K562 (cell line): ENCODE data around the gene KIF19. TPM values are rescaled to one million over a fixed set of nuclear protein-coding genes. Genes with fewer than 3 reads are reported as not detected.

Source experiments
- ADNP ChIP-seq: fragments of 200-800 bp; sonication (Bioruptor generic); IDR thresholded peaks from 2 replicates; pipeline ENCODE4 v1.6.1; 2016; ENCODE audit warnings: missing genetic modification characterization, missing compliant biosample characterization
- ETV1 ChIP-seq: fragments of 450-650 bp; conservative IDR thresholded peaks from 2 replicates; pipeline ENCODE4 v1.6.1; 2016; ENCODE audit warnings: missing genetic modification characterization, control low read depth, low read depth, missing compliant biosample characterization
- GABPA ChIP-seq: fragments of 200-800 bp; sonication (Bioruptor generic); conservative IDR thresholded peaks from 2 replicates; pipeline ENCODE4 v1.6.1; 2016; ENCODE audit warnings: low read depth, missing genetic modification characterization, missing compliant biosample characterization
- MAFK ChIP-seq: IDR thresholded peaks from 2 replicates; pipeline ENCODE4 v1.6.1; 2011; ENCODE audit warnings: low read length, improper control_type of control experiment
- NFATC3 ChIP-seq: fragments of 450-650 bp; IDR thresholded peaks from 2 replicates; pipeline ENCODE4 v1.6.1; 2017; ENCODE audit warnings: mild to moderate bottlenecking
- RBM25 ChIP-seq: fragments of 200-400 bp; formaldehyde crosslinking; IDR thresholded peaks from 2 replicates; pipeline ENCODE4 v1.6.1; 2018; ENCODE audit warnings: low read length, low read depth, moderate library complexity; ENCODE audit not compliant: severe bottlenecking
- SLC30A9 ChIP-seq: fragments of 250-450 bp; sonication (Bioruptor Pico); IDR thresholded peaks from 2 replicates; pipeline ENCODE4 v1.8.0; 2022; ENCODE audit warnings: mild to moderate bottlenecking, moderate library complexity
- TBP ChIP-seq: optimal IDR thresholded peaks from 2 replicates; pipeline ENCODE3; 2011; ENCODE audit warnings: low read depth, low read length, improper control_type of control experiment
- ZFP36 ChIP-seq: fragments of 150-350 bp; IDR thresholded peaks from 2 replicates; pipeline ENCODE4 v1.6.1; 2018; ENCODE audit warnings: low read length, low read depth; ENCODE audit not compliant: partially characterized antibody
- ZNF318 ChIP-seq, 2 experiments: fragments of 450-650 bp; IDR thresholded peaks; 2 replicates each; pipeline ENCODE4 v1.6.1; 2016; ENCODE audit warnings: mild to moderate bottlenecking in 2 of 2, borderline replicate concordance in 1 of 2, low read depth in 1 of 2, moderate library complexity in 1 of 2
- polyA plus RNA-seq, 8 experiments: library from polyadenylated mRNA; depleted of rRNA in 4 of 8; stranded (reverse) in 5 of 8; unstranded in 3 of 8; fragments of >200 nt; fragmentation: Nextera tagmentation in 2 of 8; fragmentation: Illumina TruSeq in 1 of 8; extraction: Ambion mirVana in 2 of 8; extraction: Trizol in 1 of 8; gene quantifications; 2 replicates each; pipeline versions ENCODE4 v1.2.1 to v1.2.3, GENCODE V29; 2011 to 2014; ENCODE audit warnings: inconsistent platforms in 1 of 8, missing spikeins in 1 of 8
- total RNA-seq, 7 experiments: library from RNA; depleted of rRNA in 6 of 7; stranded (reverse); fragments of >200 nt in 6 of 7; fragmentation: Illumina TruSeq in 2 of 7; extraction: Trizol in 2 of 7; gene quantifications; 2 replicates each; pipeline versions ENCODE4 v1.2.1 to v1.2.3, GENCODE V29; 2011 to 2021; ENCODE audit warnings: low replicate concordance in 1 of 7
- TF ChIP-seq, protein P1 (sequence below): IDR thresholded peaks from 2 replicates; pipeline ENCODE4 v1.6.1; 2016; ENCODE audit warnings: missing genetic modification characterization, missing compliant biosample characterization
- TF ChIP-seq, protein P2 (sequence below): sonication (generic); formaldehyde crosslinking; IDR thresholded peaks from 2 replicates; pipeline ENCODE4 v1.9.0; 2022; ENCODE audit warnings: mild to moderate bottlenecking, missing genetic modification reagents
- TF ChIP-seq, protein P3 (sequence below), 2 experiments: fragments of 450-650 bp; conservative IDR thresholded peaks; 2 replicates each; pipeline ENCODE4 v1.6.1; 2017; ENCODE audit warnings: mild to moderate bottlenecking in 2 of 2, moderate library complexity in 2 of 2

The KIF19 gene
- total and polyA plus RNA-seq, 9 of the 15 experiments (the other 6 are each of a cell fraction or from before 2014, with no cell fraction given) = 0.10 TPM; not detected in 8

DNA sequence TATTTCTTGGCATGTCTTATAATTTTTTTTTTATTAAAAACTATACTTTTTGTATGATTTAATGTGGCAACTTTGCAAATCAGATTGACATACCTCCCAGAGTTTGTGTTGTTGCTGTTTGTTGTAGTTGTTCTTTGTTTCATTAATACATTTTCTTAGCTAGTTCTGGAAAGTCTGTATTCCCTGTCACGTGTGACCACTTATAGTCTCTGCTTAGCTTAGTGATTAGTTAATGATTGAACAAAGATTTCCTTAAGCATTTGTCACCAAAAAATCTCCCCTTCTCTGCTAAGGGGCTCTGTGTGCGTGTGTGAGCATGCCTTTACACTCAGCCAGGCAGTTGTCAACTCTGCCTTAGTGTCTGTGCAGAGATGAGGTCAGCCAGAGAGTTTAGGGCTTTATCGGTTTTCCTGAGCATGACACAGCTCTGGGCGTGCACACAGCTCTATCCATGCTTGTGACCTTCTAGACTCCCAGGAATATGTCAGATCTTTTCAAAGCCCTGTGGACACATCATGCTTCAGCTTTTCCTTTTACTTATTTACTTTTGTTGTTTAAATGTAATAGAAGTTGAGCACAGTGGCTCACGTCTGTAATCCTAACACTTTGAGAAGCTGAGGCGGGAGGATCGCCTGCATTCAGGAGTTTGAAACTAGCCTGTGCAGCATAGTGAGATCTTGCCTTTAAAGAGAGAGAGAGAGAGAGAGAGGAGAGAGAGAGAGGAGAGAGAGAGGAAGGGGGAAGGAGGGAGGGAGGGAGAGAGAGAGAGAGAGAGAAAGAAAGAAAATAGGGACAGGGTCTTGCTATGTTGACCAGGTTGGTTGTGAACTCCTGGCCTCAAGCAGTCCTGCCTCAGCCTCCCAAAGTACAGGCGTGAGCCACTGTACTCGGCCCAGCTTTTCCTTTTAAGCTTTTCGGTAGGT, 30.1 kb upstream of the KIF19 start (continued):
- TF ChIP-seq ETV1 (tag) (peak; percentile 4; the same call in 1 of the 2 replicates), RBM25 (peak; percentile 30), NFATC3 (0 out of 2 replicates have a peak, but pooled peaks have one; percentile 61), MAFK (peak; percentile 54), ZFP36 (peak; percentile 77), ADNP (tag) (0 out of 2 replicates have a peak, but pooled peaks have one; percentile 16), TBP (peak; percentile 55), GABPA (0 out of 2 replicates have a peak, but pooled peaks have one; percentile 22), SLC30A9 (CRISPR knock-in tag) (no peak), ZNF318 (IDR thresholded peaks at IDR 0.05; ENCODE audit: borderline replicate concordance in 1 of 2, low read depth in 1 of 2) (no peak)
- TF ChIP-seq, protein P1, sequence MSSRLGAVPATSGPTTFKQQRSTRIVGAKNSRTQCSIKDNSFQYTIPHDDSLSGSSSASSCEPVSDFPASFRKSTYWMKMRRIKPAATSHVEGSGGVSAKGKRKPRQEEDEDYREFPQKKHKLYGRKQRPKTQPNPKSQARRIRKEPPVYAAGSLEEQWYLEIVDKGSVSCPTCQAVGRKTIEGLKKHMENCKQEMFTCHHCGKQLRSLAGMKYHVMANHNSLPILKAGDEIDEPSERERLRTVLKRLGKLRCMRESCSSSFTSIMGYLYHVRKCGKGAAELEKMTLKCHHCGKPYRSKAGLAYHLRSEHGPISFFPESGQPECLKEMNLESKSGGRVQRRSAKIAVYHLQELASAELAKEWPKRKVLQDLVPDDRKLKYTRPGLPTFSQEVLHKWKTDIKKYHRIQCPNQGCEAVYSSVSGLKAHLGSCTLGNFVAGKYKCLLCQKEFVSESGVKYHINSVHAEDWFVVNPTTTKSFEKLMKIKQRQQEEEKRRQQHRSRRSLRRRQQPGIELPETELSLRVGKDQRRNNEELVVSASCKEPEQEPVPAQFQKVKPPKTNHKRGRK = peak; percentile 43; the same call in 1 of the 2 replicates
- TF ChIP-seq, protein P2, sequence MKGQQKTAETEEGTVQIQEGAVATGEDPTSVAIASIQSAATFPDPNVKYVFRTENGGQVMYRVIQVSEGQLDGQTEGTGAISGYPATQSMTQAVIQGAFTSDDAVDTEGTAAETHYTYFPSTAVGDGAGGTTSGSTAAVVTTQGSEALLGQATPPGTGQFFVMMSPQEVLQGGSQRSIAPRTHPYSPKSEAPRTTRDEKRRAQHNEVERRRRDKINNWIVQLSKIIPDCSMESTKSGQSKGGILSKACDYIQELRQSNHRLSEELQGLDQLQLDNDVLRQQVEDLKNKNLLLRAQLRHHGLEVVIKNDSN (CRISPR knock-in tag) = 0 out of 2 replicates have a peak, but pooled peaks have one; percentile 5
- TF ChIP-seq, protein P3, sequence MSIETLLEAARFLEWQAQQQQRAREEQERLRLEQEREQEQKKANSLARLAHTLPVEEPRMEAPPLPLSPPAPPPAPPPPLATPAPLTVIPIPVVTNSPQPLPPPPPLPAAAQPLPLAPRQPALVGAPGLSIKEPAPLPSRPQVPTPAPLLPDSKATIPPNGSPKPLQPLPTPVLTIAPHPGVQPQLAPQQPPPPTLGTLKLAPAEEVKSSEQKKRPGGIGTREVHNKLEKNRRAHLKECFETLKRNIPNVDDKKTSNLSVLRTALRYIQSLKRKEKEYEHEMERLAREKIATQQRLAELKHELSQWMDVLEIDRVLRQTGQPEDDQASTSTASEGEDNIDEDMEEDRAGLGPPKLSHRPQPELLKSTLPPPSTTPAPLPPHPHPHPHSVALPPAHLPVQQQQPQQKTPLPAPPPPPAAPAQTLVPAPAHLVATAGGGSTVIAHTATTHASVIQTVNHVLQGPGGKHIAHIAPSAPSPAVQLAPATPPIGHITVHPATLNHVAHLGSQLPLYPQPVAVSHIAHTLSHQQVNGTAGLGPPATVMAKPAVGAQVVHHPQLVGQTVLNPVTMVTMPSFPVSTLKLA (conservative IDR thresholded peaks at IDR 0.05) = peak; percentile 60 to 75
